Spleen (tissue), 11 donors: Measurements from ENCODE around the gene JMJD1C. TPM values are rescaled to one million over a fixed set of nuclear protein-coding genes. Genes with fewer than 3 reads are reported as not detected.
"Not testable (repeated sequence)": the region's sequence is repeated elsewhere in the genome, so short reads cannot be mapped to it uniquely, and the experiment has no call there.

Experiments
- DNase-seq: peaks from one replicate; pipeline ENCODE4 v3.0.0-alpha.2; 2020
- H3K27ac ChIP-seq, 8 donors: fragments of 200-600 bp; sonication (generic) in 7 of 8; 1 replicate in 4 of 8; 2 replicates in 4 of 8; pipeline versions ENCODE4 v1.5.0 to v1.8.0; 2016 to 2021; ENCODE audit warnings: inconsistent platforms in 4 of 8, mild to moderate bottlenecking in 4 of 8, moderate library complexity in 1 of 8
- H3K27me3 ChIP-seq, 7 donors: fragments of 200-600 bp; sonication (generic) in 6 of 7; replicated peaks in 1 of 7; 1 replicate in 4 of 7; 2 replicates in 3 of 7; pipeline versions ENCODE4 v1.5.0 to v1.8.0; 2016 to 2021; ENCODE audit warnings: inconsistent platforms in 3 of 7, mild to moderate bottlenecking in 1 of 7
- H3K36me3 ChIP-seq, 6 donors: fragments of 200-600 bp; sonication (generic) in 5 of 6; 1 replicate in 4 of 6; 2 replicates in 2 of 6; pipeline versions ENCODE4 v1.5.0 to v1.8.0; 2016 to 2021; ENCODE audit warnings: inconsistent platforms in 2 of 6
- H3K4me1 ChIP-seq, 6 donors: fragments of 200-600 bp; sonication (generic) in 5 of 6; 1 replicate in 3 of 6; 2 replicates in 3 of 6; pipeline versions ENCODE4 v1.5.0 to v1.8.0; 2016 to 2021; ENCODE audit warnings: inconsistent platforms in 3 of 6
- H3K4me3 ChIP-seq, 8 donors: fragments of 200-600 bp; sonication (generic) in 7 of 8; 1 replicate in 4 of 8; 2 replicates in 4 of 8; pipeline versions ENCODE4 v1.5.0 to v1.8.0; 2016 to 2021; ENCODE audit warnings: inconsistent platforms in 4 of 8, mild to moderate bottlenecking in 4 of 8, moderate library complexity in 2 of 8
- H3K9me3 ChIP-seq, 8 donors: fragments of 200-600 bp; sonication (generic) in 7 of 8; 1 replicate in 4 of 8; 2 replicates in 4 of 8; pipeline versions ENCODE4 v1.5.0 to v1.8.0; 2016 to 2021; ENCODE audit warnings: inconsistent platforms in 4 of 8
- CTCF ChIP-seq, 11 experiments: fragments of 200-600 bp in 7 of 11; fragments of 450-650 bp in 4 of 11; sonication (generic) in 4 of 11; IDR thresholded peaks in 8 of 11; conservative IDR thresholded peaks in 3 of 11; 1 replicate in 7 of 11; 2 replicates in 4 of 11; pipeline versions ENCODE4 v1.4.0 to v1.8.0; 2016 to 2021; ENCODE audit warnings: antibody characterized with exemption in 11 of 11, inconsistent platforms in 4 of 11, mild to moderate bottlenecking in 1 of 11
- POLR2A ChIP-seq, 3 donors: fragments of 450-650 bp; IDR thresholded peaks; one replicate each; pipeline ENCODE4 v1.5.1; 2017; ENCODE audit warnings: antibody characterized with exemption in 3 of 3, mild to moderate bottlenecking in 1 of 3
- POLR2AphosphoS5 ChIP-seq, 3 donors: sonication (generic); formaldehyde crosslinking; IDR thresholded peaks; one replicate each; pipeline ENCODE4 v1.5.1; 2017; ENCODE audit warnings: antibody characterized with exemption in 3 of 3
- WGBS, 5 donors: extraction: QIAGEN DNeasy Blood & Tissue Kit in 3 of 5; methylation state at CpG; one replicate each; pipeline versions ENCODE4 v1.1.5 to v1.1.7; 2013 to 2018; 5-methylcytosine and 5-hydroxymethylcytosine counted together
- intact Hi-C: fragments of 100-400 bp; cut with DNase I; formaldehyde crosslinking; loops from one replicate; pipeline ENCODE4 v1.15.0; 2023; ENCODE audit warnings: low total_unique reads
- polyA plus RNA-seq, 3 donors: library from polyadenylated mRNA; stranded (reverse); fragments of 200-250 nt; gene quantifications; one replicate each; pipeline ENCODE4 v1.2.1, GENCODE V29; 2013
- total RNA-seq, 7 donors: library from RNA; depleted of rRNA in 3 of 7; stranded (reverse); fragments of >200 nt in 3 of 7; fragmentation: NEBNext Ultra II Directional in 4 of 7; extraction: Animal tissue kit (Norgen Biotek cat#: 25700) in 4 of 7; gene quantifications; one replicate each; pipeline versions ENCODE4 v1.1.0 to v1.2.1, GENCODE V29; 2016 to 2021
- donor health status: healthy with polysubstance abuse.
- donor health status: DM: no; HTN: no; CAD: no; lungs with moderate emphysema.
- donor health status: DM: no; HTN: no; CAD: no.
- donor health status: Bipolar disorder and iron deficiency.
- donor health status: healthy.
- donor health status: DM: no; HTN: no; CAD: no.
- donor health status: DM: yes; HTN: yes; CAD: no.

The JMJD1C gene
- total and polyA plus RNA-seq, 10 donors, result 54.3 to 272 (median 137) TPM

GRCh38 chr10:63286340-63286739 lies 179.4 kb downstream of the JMJD1C start:
- Histone ChIP-seq H3K36me3 (no peaks in the 10 kb centered on the region), H3K4me3 (no peak overlapping the region), H3K27ac (no peak overlapping the region), H3K4me1 (peaks cover 0 to 10% (median 0%) of the 10 kb centered on the region in 6 donors), H3K27me3 (no peaks in the 10 kb centered on the region), H3K9me3 (no peaks in the 10 kb centered on the region)
- WGBS, 5 donors, result 89 to 96% (median 94%) methylated on average over 5 of the region's 5 CpGs
- intact Hi-C loops, result no loop called here
- TF ChIP-seq POLR2AphosphoS5 (IDR thresholded peaks at IDR 0.05), result no peak
- TF ChIP-seq POLR2A (IDR thresholded peaks at IDR 0.05), result no peak
- no peak for TF ChIP-seq CTCF (IDR thresholded peaks at IDR 0.05 in 8 of 11, conservative IDR thresholded peaks at IDR 0.05 in 3 of 11)
- DNase-seq, result no peak

GRCh38 chr10:63283901-63284300 lies 181.9 kb downstream of the JMJD1C start:
- intact Hi-C loops, H3K9me3 ChIP-seq, H3K27me3 ChIP-seq, DNase-seq, H3K4me3 ChIP-seq, H3K36me3 ChIP-seq, H3K27ac ChIP-seq, H3K4me1 ChIP-seq: not testable (repeated sequence)
- 83 to 97% (median 95%) methylated on average over 6 of the region's 6 CpGs for WGBS, 5 donors

- Histone ChIP-seq H3K4me1 (peaks cover 0 to 10% (median 0%) of the 10 kb centered on the region in 6 donors), H3K9me3 (no peaks in the 10 kb centered on the region), H3K36me3 (no peaks in the 10 kb centered on the region), H3K27ac (no peak overlapping the region), H3K4me3 (no peak overlapping the region), H3K27me3 (no peaks in the 10 kb centered on the region)
- no peak for DNase-seq
- intact Hi-C loops, result no loop called here
- no peak for TF ChIP-seq POLR2A (IDR thresholded peaks at IDR 0.05)
- WGBS, 5 donors, result 96 to 100% (median 98%) methylated on average over 2 of the region's 2 CpGs
Observed at GRCh38 chr10:63283093-63283492, 182.7 kb downstream of the JMJD1C start.

GRCh38 chr10:63281967-63282366 lies 183.8 kb downstream of the JMJD1C start:
- TF ChIP-seq POLR2A (IDR thresholded peaks at IDR 0.05) (no peak), POLR2AphosphoS5 (IDR thresholded peaks at IDR 0.05) (no peak), CTCF (IDR thresholded peaks at IDR 0.05 in 8 of 11, conservative IDR thresholded peaks at IDR 0.05 in 3 of 11) (no peak)
- WGBS, 5 donors, result 86 to 92% (median 88%) methylated on average over 3 of the region's 3 CpGs
- no peaks in the 10 kb centered on the region for H3K36me3 ChIP-seq
- H3K27me3 ChIP-seq, result no peaks in the 10 kb centered on the region
- H3K9me3 ChIP-seq, result no peaks in the 10 kb centered on the region
- H3K4me1 ChIP-seq, result peaks cover 0 to 8% (median 0%) of the 10 kb centered on the region in 6 donors
- no peak overlapping the region for H3K4me3 ChIP-seq
- no peak for DNase-seq
- no peak overlapping the region for H3K27ac ChIP-seq
- intact Hi-C loops, result no loop called here

GRCh38 chr10:63280386-63280785 lies 185.4 kb downstream of the JMJD1C start:
- Histone ChIP-seq H3K27me3 (no peaks in the 10 kb centered on the region), H3K4me1 (peaks cover 0 to 11% (median 0%) of the 10 kb centered on the region in 6 donors), H3K36me3 (no peaks in the 10 kb centered on the region), H3K27ac (no peak overlapping the region), H3K4me3 (no peak overlapping the region), H3K9me3 (no peaks in the 10 kb centered on the region)
- 96 to 98% (median 97%) methylated on average over 6 of the region's 6 CpGs for WGBS, 5 donors
- intact Hi-C loops, result no loop called here
- DNase-seq, result no peak
- no peak for TF ChIP-seq POLR2AphosphoS5 (IDR thresholded peaks at IDR 0.05)
- TF ChIP-seq CTCF (IDR thresholded peaks at IDR 0.05 in 8 of 11, conservative IDR thresholded peaks at IDR 0.05 in 3 of 11), result no peak
- TF ChIP-seq POLR2A (IDR thresholded peaks at IDR 0.05), result no peak
